IMR-90 (cell line): ENCODE data around the gene FAM120A. TPM values are rescaled to one million over a fixed set of nuclear protein-coding genes. Genes with fewer than 3 reads are reported as not detected.

Experiments
- ATAC-seq: fragments of 200-7000 bp; cut with Tn5 transposase; 2 replicates; pipeline ENCODE4 v1.9.1; 2020; ENCODE audit warnings: low read depth, mild to moderate bottlenecking, moderate library complexity
- BruUV-seq: library from RNA; stranded (reverse); fragments of 400-500 nt; replicated peaks from 2 replicates; lab custom pipeline; 2021; lab: Mats Ljungman, UMichigan
- CTCF ChIA-PET: fragments of 300-600 bp; formaldehyde crosslinking; extraction: SDS; loops from one replicate; lab custom pipeline; 2021; ENCODE audit warnings: antibody characterized with exemption; lab: Yijun Ruan, JAX
- POLR2A ChIA-PET: fragments of 300-600 bp; sonication (Branson Sonifier 250); formaldehyde crosslinking; loops from one replicate; lab custom pipeline; 2022; ENCODE audit warnings: antibody characterized with exemption; ENCODE audit not compliant: unreplicated experiment; lab: Charles Lee
- DNase-seq: peaks from one replicate; pipeline ENCODE4 v3.0.0; 2013
- H2AFZ ChIP-seq: replicated peaks from 2 replicates; pipeline ENCODE3; 2013; ENCODE audit warnings: low read length, mild to moderate bottlenecking; ENCODE audit not compliant: poor library complexity
- H2AK5ac ChIP-seq: 2 replicates; pipeline ENCODE4 v1.6.1; 2013; ENCODE audit warnings: low read depth, low read length, inconsistent platforms
- H2AK9ac ChIP-seq: replicated peaks from 2 replicates; pipeline ENCODE3; 2013; ENCODE audit warnings: mild to moderate bottlenecking, low read depth, low read length, moderate library complexity; ENCODE audit not compliant: poor library complexity
- H2BK120ac ChIP-seq: 2 replicates; pipeline ENCODE4 v1.6.1; 2013; ENCODE audit warnings: low read depth, low read length, inconsistent platforms
- H2BK15ac ChIP-seq: 3 replicates; pipeline ENCODE4 v1.6.1; 2013; ENCODE audit warnings: low read depth, low read length, inconsistent platforms
- H2BK20ac ChIP-seq: 2 replicates; pipeline ENCODE4 v1.6.1; 2013; ENCODE audit warnings: low read depth, mild to moderate bottlenecking, inconsistent platforms, low read length, moderate library complexity
- H2BK5ac ChIP-seq: 2 replicates; pipeline ENCODE4 v1.6.1; 2013; ENCODE audit warnings: mild to moderate bottlenecking, low read depth, low read length, inconsistent platforms; ENCODE audit not compliant: poor library complexity, severe bottlenecking
- H3K14ac ChIP-seq: replicated peaks from 2 replicates; pipeline ENCODE4 v1.6.1; 2013; ENCODE audit warnings: low read depth, low read length, inconsistent platforms
- H3K18ac ChIP-seq: 2 replicates; pipeline ENCODE4 v1.6.1; 2013; ENCODE audit warnings: low read depth, low read length, control low read depth
- H3K23ac ChIP-seq: 2 replicates; pipeline ENCODE4 v1.6.1; 2013; ENCODE audit warnings: low read depth, low read length, inconsistent platforms
- H3K27ac ChIP-seq: 2 replicates; pipeline ENCODE4 v1.5.1; 2013; ENCODE audit warnings: mild to moderate bottlenecking, control low read depth, low read length; ENCODE audit not compliant: insufficient read depth
- H3K27me3 ChIP-seq: 2 replicates; pipeline ENCODE4 v1.6.1; 2013; ENCODE audit warnings: low read length; ENCODE audit not compliant: control insufficient read depth, insufficient read depth
- H3K36me3 ChIP-seq: 2 replicates; pipeline ENCODE4 v1.6.1; 2013; ENCODE audit warnings: low read length, mixed read lengths; ENCODE audit not compliant: control insufficient read depth, insufficient read depth
- H3K4ac ChIP-seq: 2 replicates; pipeline ENCODE4 v1.6.1; 2013; ENCODE audit warnings: low read depth, low read length, inconsistent platforms
- H3K4me1 ChIP-seq: 2 replicates; pipeline ENCODE4 v1.6.1; 2013; ENCODE audit warnings: low read length, mixed read lengths; ENCODE audit not compliant: control insufficient read depth, insufficient read depth
- H3K4me2 ChIP-seq: 2 replicates; pipeline ENCODE4 v1.6.1; 2013; ENCODE audit warnings: low read depth, mild to moderate bottlenecking, control low read depth, low read length, moderate library complexity
- H3K4me3 ChIP-seq: 2 replicates; pipeline ENCODE4 v1.5.1; 2013; ENCODE audit warnings: low read depth, mild to moderate bottlenecking, control low read depth, low read length, moderate library complexity; ENCODE audit not compliant: insufficient read depth
- H3K56ac ChIP-seq: 2 replicates; pipeline ENCODE4 v1.6.1; 2013; ENCODE audit warnings: low read length, inconsistent platforms; ENCODE audit not compliant: insufficient read depth; ENCODE audit errors: extremely low read depth
- H3K79me1 ChIP-seq, 2 experiments: 2 replicates each; pipeline ENCODE4 v1.6.1; 2013; ENCODE audit warnings: low read length in 2 of 2, inconsistent platforms in 1 of 2, low read depth in 1 of 2
- H3K9ac ChIP-seq: 2 replicates; pipeline ENCODE4 v1.6.1; 2013; ENCODE audit warnings: low read depth, low read length, control low read depth
- H3K9me1 ChIP-seq: 2 replicates; pipeline ENCODE4 v1.6.1; 2013; ENCODE audit warnings: low read length, inconsistent platforms; ENCODE audit not compliant: insufficient read depth
- H3K9me3 ChIP-seq: 2 replicates; pipeline ENCODE4 v1.6.1; 2013; ENCODE audit warnings: low read length; ENCODE audit not compliant: control insufficient read depth, insufficient read depth
- H4K20me1 ChIP-seq: 2 replicates; pipeline ENCODE4 v1.6.1; 2013; ENCODE audit warnings: low read length, inconsistent platforms; ENCODE audit not compliant: insufficient read depth
- H4K5ac ChIP-seq: 2 replicates; pipeline ENCODE4 v1.6.1; 2013; ENCODE audit warnings: mild to moderate bottlenecking, low read depth, low read length, control low read depth
- H4K8ac ChIP-seq, 2 experiments: 2 replicates each; pipeline ENCODE4 v1.6.1; 2013; ENCODE audit warnings: low read depth in 2 of 2, low read length in 2 of 2, control low read depth in 1 of 2, inconsistent platforms in 1 of 2
- H4K91ac ChIP-seq: 2 replicates; pipeline ENCODE4 v1.6.1; 2013; ENCODE audit warnings: low read depth, low read length, inconsistent platforms; ENCODE audit not compliant: insufficient read depth
- CEBPB ChIP-seq: IDR thresholded peaks from 2 replicates; pipeline ENCODE4 v1.6.1; 2012; ENCODE audit warnings: low read depth, low read length, improper control_type of control experiment
- CHD1 ChIP-seq: IDR thresholded peaks from 2 replicates; pipeline ENCODE4 v1.6.1; 2012; ENCODE audit warnings: low read depth, low read length, improper control_type of control experiment
- CTCF ChIP-seq: conservative IDR thresholded peaks from 2 replicates; pipeline ENCODE4 v1.5.1; 2012; ENCODE audit warnings: mild to moderate bottlenecking, low read depth, low read length, improper control_type of control experiment
- ELK1 ChIP-seq: fragments of 150-350 bp; IDR thresholded peaks from 2 replicates; pipeline ENCODE4 v1.6.1; 2016; ENCODE audit warnings: low read depth, mild to moderate bottlenecking, low read length, moderate library complexity, borderline replicate concordance
- MAFK ChIP-seq: IDR thresholded peaks from 2 replicates; pipeline ENCODE4 v1.6.1; 2012; ENCODE audit warnings: low read depth, low read length, improper control_type of control experiment
- MAZ ChIP-seq: IDR thresholded peaks from 2 replicates; pipeline ENCODE4 v1.6.1; 2012; ENCODE audit warnings: low read depth, mild to moderate bottlenecking, low read length, improper control_type of control experiment, moderate library complexity, borderline replicate concordance
- MXI1 ChIP-seq: IDR thresholded peaks from 2 replicates; pipeline ENCODE4 v1.6.1; 2012; ENCODE audit warnings: low read depth, mild to moderate bottlenecking, low read length, moderate library complexity, borderline replicate concordance
- NFE2L2 ChIP-seq: fragments of 150-350 bp; IDR thresholded peaks from 2 replicates; pipeline ENCODE4 v1.6.1; 2016; ENCODE audit warnings: low read depth, mild to moderate bottlenecking, low read length
- POLR2A ChIP-seq: IDR thresholded peaks from 2 replicates; pipeline ENCODE4 v1.6.1; 2012; ENCODE audit warnings: mild to moderate bottlenecking, low read depth, low read length
- RAD21 ChIP-seq: IDR thresholded peaks from 2 replicates; pipeline ENCODE4 v1.6.1; 2012; ENCODE audit warnings: low read length, improper control_type of control experiment
- RFX5 ChIP-seq: IDR thresholded peaks from 2 replicates; pipeline ENCODE4 v1.8.0; 2012; ENCODE audit warnings: low read depth, mild to moderate bottlenecking, low read length, moderate library complexity
- SMC3 ChIP-seq: fragments of 150-350 bp; IDR thresholded peaks from 2 replicates; pipeline ENCODE4 v1.6.1; 2016; ENCODE audit warnings: low read depth, mild to moderate bottlenecking, antibody characterized with exemption, low read length, moderate library complexity
- USF2 ChIP-seq: fragments of 150-350 bp; IDR thresholded peaks from 2 replicates; pipeline ENCODE4 v1.6.1; 2017; ENCODE audit warnings: mild to moderate bottlenecking, antibody characterized with exemption, low read length, low read depth
- WGBS, 2 experiments: methylation state at CpG; one replicate each; pipeline versions ENCODE4 v1.1.5 to v1.1.7; 2013; ENCODE audit warnings: missing lambda C conversion rate in 2 of 2; ENCODE audit not compliant: insufficient read length in 1 of 2; ENCODE audit errors: extremely low coverage in 2 of 2; 5-methylcytosine and 5-hydroxymethylcytosine counted together
- dilution Hi-C: fragments of 300-500 bp; cut with HindIII; formaldehyde crosslinking; loops from one replicate; pipeline ENCODE4 v1.14.3; 2018; ENCODE audit warnings: low sequenced_read_pairs; ENCODE audit not compliant: unreplicated experiment
- in situ Hi-C: fragments of 300-500 bp; cut with MboI; formaldehyde crosslinking; loops from 3 replicates; pipeline ENCODE4 v1.14.3; 2019; ENCODE audit warnings: low sequenced_read_pairs, inconsistent platforms, mixed read lengths
- intact Hi-C: fragments of 100-400 bp; cut with micrococcal nuclease; formaldehyde crosslinking; loops from 2 replicates; pipeline ENCODE4 v1.10.0; 2022
- polyA plus RNA-seq, 3 experiments: library from polyadenylated mRNA; depleted of rRNA; stranded (reverse); fragments of >200 nt; gene quantifications; 2 replicates each; pipeline ENCODE4 v1.2.3, GENCODE V29; 2012; ENCODE audit warnings: low replicate concordance in 1 of 3
- total RNA-seq: library from RNA; depleted of rRNA; stranded (reverse); fragments of >200 nt; gene quantifications from 2 replicates; pipeline ENCODE4 v1.2.3, GENCODE V29; 2012

Gene FAM120A
- total and polyA plus RNA-seq, 2 of the 4 experiments (the other 2 are of a cell fraction), result 61.6 to 75.1 TPM

- in situ Hi-C loops, result no loop called here
- no peak for ATAC-seq
Observed at GRCh38 chr9:93437996-93438395, 13.5 kb upstream of the FAM120A start.

More at GRCh38 chr9:93437996-93438395, 13.5 kb upstream of the FAM120A start:
- H2AFZ ChIP-seq, result no peak overlapping the region
- dilution Hi-C loops, result no loop called here
- no peak overlapping the region for H2AK9ac ChIP-seq
- POLR2A ChIA-PET, result no interaction called here
- no peak overlapping the region for H3K56ac ChIP-seq
- intact Hi-C loops, result no loop called here
- H3K9me1 ChIP-seq, result no peaks in the 10 kb centered on the region
- H4K20me1 ChIP-seq, result no peaks in the 10 kb centered on the region
- no peak overlapping the region for H3K4me2 ChIP-seq
- no peak overlapping the region for H3K27ac ChIP-seq
- H3K4me3 ChIP-seq, result no peak overlapping the region
- H3K36me3 ChIP-seq, result 0 out of 2 replicates have a peak, but pooled peaks cover 1% of the 10 kb centered on the region
- no peak overlapping the region for H2BK20ac ChIP-seq
- no peak for TF ChIP-seq SMC3
- TF ChIP-seq MAZ, result no peak
- TF ChIP-seq RFX5, result no peak
- TF ChIP-seq RAD21, result no peak
- TF ChIP-seq MAFK, result no peak
- TF ChIP-seq MXI1, result no peak
- TF ChIP-seq ELK1, result no peak
- no peak for TF ChIP-seq USF2
- TF ChIP-seq POLR2A, result no peak
- TF ChIP-seq CEBPB, result no peak
- TF ChIP-seq CTCF, result no peak
- TF ChIP-seq NFE2L2, result no peak
- TF ChIP-seq CHD1, result no peak
- H3K4me1 ChIP-seq, result no peaks in the 10 kb centered on the region
- no peak overlapping the region for H3K14ac ChIP-seq
- no peaks in the 10 kb centered on the region for H3K27me3 ChIP-seq
- no peak overlapping the region for H3K18ac ChIP-seq
- no TSS peak for BruUV-seq
- H4K91ac ChIP-seq, result no peak overlapping the region
- no peak overlapping the region for H4K5ac ChIP-seq
- H3K79me1 ChIP-seq, result no peaks in the 10 kb centered on the region
- no peak overlapping the region for H3K23ac ChIP-seq
- no CpG with 5 or more reads among the region's 2 CpGs for WGBS, 2 experiments
- no peak overlapping the region for H2BK5ac ChIP-seq
- CTCF ChIA-PET, result no interaction called here
- no peaks in the 10 kb centered on the region for H3K9me3 ChIP-seq
- H4K8ac ChIP-seq, result no peak overlapping the region
- no peak overlapping the region for H2BK15ac ChIP-seq
- H2BK120ac ChIP-seq, result no peak overlapping the region
- DNase-seq, result no peak
- no peak overlapping the region for H2AK5ac ChIP-seq
- no peak overlapping the region for H3K4ac ChIP-seq
- no peak overlapping the region for H3K9ac ChIP-seq
